BLaER1 (cell line): ENCODE measurements around the gene CHMP4B.
A peak's percentile ranks its signal among the peaks of the same experiment; 100 is the strongest.

Experiments used
- H3K27ac ChIP-seq: shearing (Covaris generic); formaldehyde crosslinking; 2 replicates; pipeline ENCODE4 v1.8.1; 2022
- H3K27me3 ChIP-seq: shearing (Covaris generic); formaldehyde crosslinking; 2 replicates; pipeline ENCODE4 v1.8.1; 2022
- H3K36me3 ChIP-seq: shearing (Covaris generic); formaldehyde crosslinking; 2 replicates; pipeline ENCODE4 v1.8.1; 2022
- H3K4me1 ChIP-seq: shearing (Covaris generic); formaldehyde crosslinking; 2 replicates; pipeline ENCODE4 v1.8.1; 2022
- H3K4me2 ChIP-seq: shearing (Covaris generic); formaldehyde crosslinking; 2 replicates; pipeline ENCODE4 v1.8.1; 2022
- H3K4me3 ChIP-seq: shearing (Covaris generic); formaldehyde crosslinking; 2 replicates; pipeline ENCODE4 v1.8.1; 2022
- H3K9ac ChIP-seq: shearing (Covaris generic); formaldehyde crosslinking; 2 replicates; pipeline ENCODE4 v1.8.1; 2022
- H3K9me3 ChIP-seq: shearing (Covaris generic); formaldehyde crosslinking; 2 replicates; pipeline ENCODE4 v1.8.1; 2022
- H4K20me1 ChIP-seq: shearing (Covaris generic); formaldehyde crosslinking; 2 replicates; pipeline ENCODE4 v1.8.1; 2022
- Cebpa-rat ChIP-seq: shearing (Covaris generic); IDR thresholded peaks from 2 replicates; pipeline ENCODE4 v1.8.1; 2022

Gene CHMP4B

GRCh38 chr20:33825340-33826269 is 14.5 kb downstream of the CHMP4B start:
- H3K27me3 ChIP-seq: no peaks in the 10 kb centered on the region
- no peak overlapping the region for H3K9ac ChIP-seq
- H3K4me1 ChIP-seq: peaks cover 46% of the 10 kb centered on the region
- TF ChIP-seq Cebpa-rat: no peak
- no peak overlapping the region for H3K27ac ChIP-seq
- H3K9me3 ChIP-seq: no peaks in the 10 kb centered on the region
- no peak overlapping the region for H3K4me3 ChIP-seq
- H4K20me1 ChIP-seq: peaks cover 100% of the 10 kb centered on the region
- peaks cover 21% of the 10 kb centered on the region for H3K36me3 ChIP-seq
- H3K4me2 ChIP-seq: no peak overlapping the region

- no peak overlapping the region for H3K27ac ChIP-seq
- peaks cover 100% of the 10 kb centered on the region for H4K20me1 ChIP-seq
- H3K4me1 ChIP-seq: peaks cover 46% of the 10 kb centered on the region
- H3K27me3 ChIP-seq: no peaks in the 10 kb centered on the region
- peaks cover 26% of the 10 kb centered on the region for H3K36me3 ChIP-seq
- no peak overlapping the region for H3K9ac ChIP-seq
- H3K4me2 ChIP-seq: no peak overlapping the region
- no peak for TF ChIP-seq Cebpa-rat
- H3K4me3 ChIP-seq: no peak overlapping the region
- H3K9me3 ChIP-seq: no peaks in the 10 kb centered on the region
Measured at GRCh38 chr20:33826270-33826897, 15.2 kb downstream of the CHMP4B start.

GRCh38 chr20:33827109-33827508 is 16.0 kb downstream of the CHMP4B start:
- Histone ChIP-seq H3K4me2 (peak overlapping the region; percentile 75), H4K20me1 (peaks cover 100% of the 10 kb centered on the region), H3K9ac (peak overlapping the region; percentile 49; the same call in 1 of the 2 replicates)

DNA sequence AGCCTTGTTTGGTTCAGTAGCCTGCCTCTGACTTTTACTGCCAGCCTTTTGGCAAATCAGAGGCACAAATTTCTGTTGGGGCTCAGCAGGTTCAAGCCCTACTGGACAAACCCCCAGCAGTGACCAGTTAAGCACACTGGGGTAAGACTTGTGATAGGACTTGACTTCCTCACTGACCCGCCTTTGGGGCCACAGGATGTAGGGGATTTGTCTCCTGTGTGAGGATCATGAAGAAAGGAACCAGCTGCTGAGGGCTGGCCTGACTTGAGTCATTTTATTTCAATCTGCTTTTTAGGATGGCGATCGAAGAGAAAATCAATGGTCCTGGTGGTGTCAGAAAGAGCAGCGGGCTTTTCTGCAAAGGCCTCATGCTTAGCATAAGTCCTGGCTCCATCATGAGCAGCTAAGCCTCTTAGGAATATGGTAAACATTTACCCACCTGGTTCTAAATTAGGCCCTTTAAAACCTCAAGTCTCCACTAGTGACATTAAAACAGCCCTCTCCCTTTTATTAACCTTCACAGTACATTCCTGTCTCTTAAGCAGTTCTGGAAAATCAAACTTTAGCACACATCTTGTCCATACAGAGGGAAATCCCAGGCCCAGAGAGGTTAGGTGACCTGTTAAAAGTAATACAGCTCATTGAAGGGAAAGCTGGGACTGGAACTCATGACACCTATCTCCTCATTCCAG is 16.6 kb downstream of the CHMP4B start:
- Histone ChIP-seq H3K9me3 (no peaks in the 10 kb centered on the region), H3K27ac (peak overlapping the region; percentile 67), H3K36me3 (peaks cover 35% of the 10 kb centered on the region), H4K20me1 (peaks cover 100% of the 10 kb centered on the region), H3K4me3 (no peak overlapping the region), H3K9ac (peak overlapping the region; percentile 49; the same call in 1 of the 2 replicates), H3K4me2 (peak overlapping the region; percentile 75), H3K4me1 (peaks cover 46% of the 10 kb centered on the region), H3K27me3 (no peaks in the 10 kb centered on the region)
- TF ChIP-seq Cebpa-rat: no peak

More at GRCh38 chr20:33827109-33827508, 16.0 kb downstream of the CHMP4B start:
- no peaks in the 10 kb centered on the region for H3K9me3 ChIP-seq
- peaks cover 33% of the 10 kb centered on the region for H3K36me3 ChIP-seq
- H3K27me3 ChIP-seq: no peaks in the 10 kb centered on the region
- peak overlapping the region; percentile 67; the same call in 1 of the 2 replicates for H3K27ac ChIP-seq
- TF ChIP-seq Cebpa-rat: no peak
- no peak overlapping the region for H3K4me3 ChIP-seq
- H3K4me1 ChIP-seq: peaks cover 46% of the 10 kb centered on the region

DNA sequence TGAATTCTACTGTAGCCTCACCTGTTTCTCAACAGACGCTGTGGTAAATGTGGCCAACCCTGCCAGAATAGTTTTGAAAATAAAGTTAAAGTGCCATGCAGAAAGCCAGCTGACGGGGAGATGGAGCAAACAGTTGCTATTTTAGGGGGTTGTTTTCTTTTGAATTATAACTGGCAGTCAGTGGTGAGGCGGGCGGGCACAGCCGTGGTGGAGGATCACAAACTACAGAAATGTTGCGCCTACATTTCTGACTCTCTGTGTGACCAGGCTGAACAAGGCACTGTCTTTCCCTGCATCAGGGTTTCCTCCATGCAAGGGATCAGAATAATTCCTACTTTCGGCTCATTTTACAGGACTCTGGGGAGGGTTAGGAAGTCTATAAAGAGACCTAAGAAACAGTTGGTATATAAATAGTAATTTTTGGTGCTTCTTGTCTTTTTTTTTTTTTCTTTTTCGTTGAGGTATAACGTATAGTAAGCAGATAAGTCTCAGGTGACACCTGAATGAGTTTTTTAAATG is 17.2 kb downstream of the CHMP4B start:
- peak overlapping the region; percentile 67 for H3K27ac ChIP-seq
- H3K9ac ChIP-seq: peak overlapping the region; percentile 49; the same call in 1 of the 2 replicates
- H4K20me1 ChIP-seq: peaks cover 100% of the 10 kb centered on the region
- no peaks in the 10 kb centered on the region for H3K27me3 ChIP-seq
- H3K4me3 ChIP-seq: no peak overlapping the region
- H3K4me2 ChIP-seq: peak overlapping the region; percentile 75
- H3K4me1 ChIP-seq: peaks cover 46% of the 10 kb centered on the region
- no peaks in the 10 kb centered on the region for H3K9me3 ChIP-seq
- peaks cover 37% of the 10 kb centered on the region for H3K36me3 ChIP-seq
- TF ChIP-seq Cebpa-rat: no peak

GRCh38 chr20:33828967-33829560 is 17.9 kb downstream of the CHMP4B start:
- H3K4me2 ChIP-seq: peak overlapping the region; percentile 75

GRCh38 chr20:33829636-33830035 is 18.5 kb downstream of the CHMP4B start:
- Histone ChIP-seq H3K9me3 (0 out of 2 replicates have a peak, but pooled peaks cover under 1% of the 10 kb centered on the region), H3K27ac (peak overlapping the region; percentile 67; the same call in 1 of the 2 replicates), H3K9ac (peak overlapping the region; percentile 49; the same call in 1 of the 2 replicates), H3K4me1 (peaks cover 46% of the 10 kb centered on the region), H3K36me3 (peaks cover 42% of the 10 kb centered on the region), H3K4me3 (no peak overlapping the region), H4K20me1 (peaks cover 100% of the 10 kb centered on the region), H3K4me2 (peak overlapping the region; percentile 75), H3K27me3 (no peaks in the 10 kb centered on the region)
- no peak for TF ChIP-seq Cebpa-rat

More at GRCh38 chr20:33828967-33829560, 17.9 kb downstream of the CHMP4B start:
- Histone ChIP-seq H3K4me1 (peaks cover 46% of the 10 kb centered on the region), H3K9me3 (no peaks in the 10 kb centered on the region), H3K27ac (peak overlapping the region; percentile 67), H3K36me3 (peaks cover 37% of the 10 kb centered on the region), H3K27me3 (no peaks in the 10 kb centered on the region), H4K20me1 (peaks cover 100% of the 10 kb centered on the region), H3K4me3 (no peak overlapping the region), H3K9ac (peak overlapping the region; percentile 49)
- no peak for TF ChIP-seq Cebpa-rat

DNA sequence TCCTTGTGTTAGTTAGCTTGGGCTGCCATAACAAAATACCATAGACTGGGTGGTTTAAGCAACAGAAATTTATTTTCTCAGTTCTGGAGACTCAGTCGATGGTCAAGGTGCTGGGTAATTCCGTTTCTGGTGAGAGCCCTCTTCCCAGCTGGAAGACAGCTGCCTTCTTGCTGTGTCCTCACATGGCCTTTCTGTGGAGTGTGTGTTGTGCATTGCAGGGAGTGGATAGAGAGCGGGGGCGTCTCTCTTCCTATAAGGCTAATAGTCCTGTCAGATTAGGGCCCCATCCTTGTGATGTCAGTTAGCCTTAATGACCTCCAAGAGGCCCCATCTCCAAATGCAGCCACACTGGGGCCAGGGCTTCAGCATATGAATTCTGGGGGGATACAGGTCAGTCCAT is 19.2 kb downstream of the CHMP4B start:
- Histone ChIP-seq H3K27me3 (no peaks in the 10 kb centered on the region), H3K9ac (no peak overlapping the region), H3K4me3 (no peak overlapping the region), H3K36me3 (peaks cover 49% of the 10 kb centered on the region), H3K27ac (peak overlapping the region; percentile 67; the same call in 1 of the 2 replicates), H4K20me1 (peaks cover 100% of the 10 kb centered on the region), H3K4me2 (peak overlapping the region; percentile 75), H3K9me3 (0 out of 2 replicates have a peak, but pooled peaks cover 4% of the 10 kb centered on the region), H3K4me1 (peaks cover 46% of the 10 kb centered on the region)
- no peak for TF ChIP-seq Cebpa-rat
